ENCODE measurements around the gene ST7.

Gene ST7

GRCh38 chr7:117202511-117202910 lies 249.2 kb downstream of the ST7 start:
- DNase-seq: no peak

GRCh38 chr7:117203205-117203604 lies 249.9 kb downstream of the ST7 start:
- DNase-seq: no peak

GRCh38 chr7:117205873-117206272 lies 252.6 kb downstream of the ST7 start:
- no peak for DNase-seq

- DNase-seq: no peak
Observed at GRCh38 chr7:117208257-117208656, 255.0 kb downstream of the ST7 start.

- no peak for DNase-seq
Observed at GRCh38 chr7:117210397-117210796, 257.1 kb downstream of the ST7 start.

GRCh38 chr7:117210908-117211307 lies 257.6 kb downstream of the ST7 start:
- DNase-seq: no peak

GRCh38 chr7:117211614-117212013 lies 258.3 kb downstream of the ST7 start:
- DNase-seq: no peak

- peak; percentile 43 for DNase-seq
Observed at GRCh38 chr7:117212969-117213877, 259.9 kb downstream of the ST7 start.

GRCh38 chr7:117216010-117216409 lies 262.7 kb downstream of the ST7 start:
- no peak for DNase-seq

- no peak for DNase-seq
Observed at GRCh38 chr7:117216436-117217069, 263.3 kb downstream of the ST7 start.

GRCh38 chr7:117217106-117218035 lies 264.1 kb downstream of the ST7 start:
- no peak for DNase-seq

- DNase-seq: no peak
Observed at GRCh38 chr7:117218700-117219099, 265.4 kb downstream of the ST7 start.

- no peak for DNase-seq
Observed at GRCh38 chr7:117219485-117219884, 266.2 kb downstream of the ST7 start.

GRCh38 chr7:117220836-117221235 lies 267.5 kb downstream of the ST7 start:
- no peak for DNase-seq

GRCh38 chr7:117225536-117225935 lies 272.2 kb downstream of the ST7 start:
- DNase-seq: no peak

GRCh38 chr7:117227091-117227490 lies 273.8 kb downstream of the ST7 start:
- no peak for DNase-seq

- no peak for DNase-seq
Observed at GRCh38 chr7:117229350-117229749, 276.0 kb downstream of the ST7 start.

GRCh38 chr7:117230276-117231046 lies 277.2 kb downstream of the ST7 start:
- no peak for DNase-seq

- DNase-seq: no peak
Observed at GRCh38 chr7:117231047-117231359, 277.7 kb downstream of the ST7 start.

GRCh38 chr7:117237646-117238045 lies 284.3 kb downstream of the ST7 start:
- no peak for DNase-seq

GRCh38 chr7:117238472-117238871 lies 285.2 kb downstream of the ST7 start:
- no peak for DNase-seq

- DNase-seq: no peak
Observed at GRCh38 chr7:117238937-117239336, 285.6 kb downstream of the ST7 start.

- no peak for DNase-seq
Observed at GRCh38 chr7:117241088-117241487, 287.8 kb downstream of the ST7 start.

Data from NCI-H187 treated with DMSO at 0.1 percent for 48 hours (cell line).